Sigmoid colon (tissue), 4 donors: ENCODE measurements around the gene ZDHHC1.
"Not testable (repeated sequence)": the region's sequence is repeated elsewhere in the genome, so short reads cannot be mapped to it uniquely, and the experiment has no call there.

Source experiments
- EP300 ChIP-seq, 4 donors: sonication (generic); formaldehyde crosslinking; IDR thresholded peaks; one replicate each; pipeline ENCODE4 v1.6.1; 2017; ENCODE audit warnings: antibody characterized with exemption in 4 of 4
- POLR2A ChIP-seq, 2 donors: fragments of 450-650 bp; IDR thresholded peaks; one replicate each; pipeline ENCODE4 v1.6.1; 2016; ENCODE audit warnings: antibody characterized with exemption in 2 of 2, mild to moderate bottlenecking in 2 of 2, moderate library complexity in 2 of 2
- POLR2AphosphoS5 ChIP-seq, 4 donors: sonication (generic); formaldehyde crosslinking; IDR thresholded peaks; one replicate each; pipeline ENCODE4 v1.6.1; 2017; ENCODE audit warnings: antibody characterized with exemption in 4 of 4
- TF ChIP-seq, protein P1 (sequence below), 4 experiments: fragments of 450-650 bp in 3 of 4; fragments of 200-600 bp in 1 of 4; IDR thresholded peaks; one replicate each; pipeline ENCODE4 v1.5.1; 2016 to 2019; ENCODE audit warnings: antibody characterized with exemption in 4 of 4, mild to moderate bottlenecking in 3 of 4, moderate library complexity in 2 of 4

DNA sequence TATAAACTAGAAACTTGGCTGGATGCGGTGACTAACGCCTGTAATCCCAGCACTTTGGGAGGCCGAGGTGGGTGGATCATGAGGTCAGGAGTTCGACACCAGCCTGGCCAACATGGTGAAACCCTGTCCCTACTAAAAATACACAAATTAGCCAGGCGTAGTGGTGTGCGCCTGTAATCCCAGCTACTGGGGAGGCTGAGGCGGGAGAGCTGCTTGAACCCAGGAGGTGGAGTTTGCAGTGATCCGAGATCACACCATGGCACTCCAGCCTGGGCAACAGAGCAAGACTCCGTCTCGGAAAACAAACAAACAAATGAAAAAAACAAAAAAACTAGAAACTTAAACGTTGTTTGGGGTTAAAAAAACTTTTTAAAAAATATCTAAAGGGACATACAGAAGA lies 40.3 kb downstream of the ZDHHC1 start:
- TF ChIP-seq EP300, POLR2A, POLR2AphosphoS5 (IDR thresholded peaks at IDR 0.05): not testable (repeated sequence)
- TF ChIP-seq, protein P1, sequence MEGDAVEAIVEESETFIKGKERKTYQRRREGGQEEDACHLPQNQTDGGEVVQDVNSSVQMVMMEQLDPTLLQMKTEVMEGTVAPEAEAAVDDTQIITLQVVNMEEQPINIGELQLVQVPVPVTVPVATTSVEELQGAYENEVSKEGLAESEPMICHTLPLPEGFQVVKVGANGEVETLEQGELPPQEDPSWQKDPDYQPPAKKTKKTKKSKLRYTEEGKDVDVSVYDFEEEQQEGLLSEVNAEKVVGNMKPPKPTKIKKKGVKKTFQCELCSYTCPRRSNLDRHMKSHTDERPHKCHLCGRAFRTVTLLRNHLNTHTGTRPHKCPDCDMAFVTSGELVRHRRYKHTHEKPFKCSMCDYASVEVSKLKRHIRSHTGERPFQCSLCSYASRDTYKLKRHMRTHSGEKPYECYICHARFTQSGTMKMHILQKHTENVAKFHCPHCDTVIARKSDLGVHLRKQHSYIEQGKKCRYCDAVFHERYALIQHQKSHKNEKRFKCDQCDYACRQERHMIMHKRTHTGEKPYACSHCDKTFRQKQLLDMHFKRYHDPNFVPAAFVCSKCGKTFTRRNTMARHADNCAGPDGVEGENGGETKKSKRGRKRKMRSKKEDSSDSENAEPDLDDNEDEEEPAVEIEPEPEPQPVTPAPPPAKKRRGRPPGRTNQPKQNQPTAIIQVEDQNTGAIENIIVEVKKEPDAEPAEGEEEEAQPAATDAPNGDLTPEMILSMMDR (IDR thresholded peaks at IDR 0.05) = not testable (repeated sequence)
